Spleen (tissue), 11 donors: ENCODE results near the gene C12orf42. TPM values are rescaled to one million over a fixed set of nuclear protein-coding genes. Genes with fewer than 3 reads are reported as not detected.

Source experiments
- DNase-seq: peaks from one replicate; pipeline ENCODE4 v3.0.0-alpha.2; 2020
- H3K27ac ChIP-seq, 8 donors: fragments of 200-600 bp; sonication (generic) in 7 of 8; 1 replicate in 4 of 8; 2 replicates in 4 of 8; pipeline versions ENCODE4 v1.5.0 to v1.8.0; 2016 to 2021; ENCODE audit warnings: inconsistent platforms in 4 of 8, mild to moderate bottlenecking in 4 of 8, moderate library complexity in 1 of 8
- H3K27me3 ChIP-seq, 7 donors: fragments of 200-600 bp; sonication (generic) in 6 of 7; replicated peaks in 1 of 7; 1 replicate in 4 of 7; 2 replicates in 3 of 7; pipeline versions ENCODE4 v1.5.0 to v1.8.0; 2016 to 2021; ENCODE audit warnings: inconsistent platforms in 3 of 7, mild to moderate bottlenecking in 1 of 7
- H3K36me3 ChIP-seq, 6 donors: fragments of 200-600 bp; sonication (generic) in 5 of 6; 1 replicate in 4 of 6; 2 replicates in 2 of 6; pipeline versions ENCODE4 v1.5.0 to v1.8.0; 2016 to 2021; ENCODE audit warnings: inconsistent platforms in 2 of 6
- H3K4me1 ChIP-seq, 6 donors: fragments of 200-600 bp; sonication (generic) in 5 of 6; 1 replicate in 3 of 6; 2 replicates in 3 of 6; pipeline versions ENCODE4 v1.5.0 to v1.8.0; 2016 to 2021; ENCODE audit warnings: inconsistent platforms in 3 of 6
- H3K4me3 ChIP-seq, 8 donors: fragments of 200-600 bp; sonication (generic) in 7 of 8; 1 replicate in 4 of 8; 2 replicates in 4 of 8; pipeline versions ENCODE4 v1.5.0 to v1.8.0; 2016 to 2021; ENCODE audit warnings: inconsistent platforms in 4 of 8, mild to moderate bottlenecking in 4 of 8, moderate library complexity in 2 of 8
- H3K9me3 ChIP-seq, 8 donors: fragments of 200-600 bp; sonication (generic) in 7 of 8; 1 replicate in 4 of 8; 2 replicates in 4 of 8; pipeline versions ENCODE4 v1.5.0 to v1.8.0; 2016 to 2021; ENCODE audit warnings: inconsistent platforms in 4 of 8
- CTCF ChIP-seq, 11 experiments: fragments of 200-600 bp in 7 of 11; fragments of 450-650 bp in 4 of 11; sonication (generic) in 4 of 11; IDR thresholded peaks in 8 of 11; conservative IDR thresholded peaks in 3 of 11; 1 replicate in 7 of 11; 2 replicates in 4 of 11; pipeline versions ENCODE4 v1.4.0 to v1.8.0; 2016 to 2021; ENCODE audit warnings: antibody characterized with exemption in 11 of 11, inconsistent platforms in 4 of 11, mild to moderate bottlenecking in 1 of 11
- POLR2A ChIP-seq, 3 donors: fragments of 450-650 bp; IDR thresholded peaks; one replicate each; pipeline ENCODE4 v1.5.1; 2017; ENCODE audit warnings: antibody characterized with exemption in 3 of 3, mild to moderate bottlenecking in 1 of 3
- POLR2AphosphoS5 ChIP-seq, 3 donors: sonication (generic); formaldehyde crosslinking; IDR thresholded peaks; one replicate each; pipeline ENCODE4 v1.5.1; 2017; ENCODE audit warnings: antibody characterized with exemption in 3 of 3
- WGBS, 5 donors: extraction: QIAGEN DNeasy Blood & Tissue Kit in 3 of 5; methylation state at CpG; one replicate each; pipeline versions ENCODE4 v1.1.5 to v1.1.7; 2013 to 2018; 5-methylcytosine and 5-hydroxymethylcytosine counted together
- intact Hi-C: fragments of 100-400 bp; cut with DNase I; formaldehyde crosslinking; loops from one replicate; pipeline ENCODE4 v1.15.0; 2023; ENCODE audit warnings: low total_unique reads
- polyA plus RNA-seq, 3 donors: library from polyadenylated mRNA; stranded (reverse); fragments of 200-250 nt; gene quantifications; one replicate each; pipeline ENCODE4 v1.2.1, GENCODE V29; 2013
- total RNA-seq, 7 donors: library from RNA; depleted of rRNA in 3 of 7; stranded (reverse); fragments of >200 nt in 3 of 7; fragmentation: NEBNext Ultra II Directional in 4 of 7; extraction: Animal tissue kit (Norgen Biotek cat#: 25700) in 4 of 7; gene quantifications; one replicate each; pipeline versions ENCODE4 v1.1.0 to v1.2.1, GENCODE V29; 2016 to 2021
- donor health status: healthy with polysubstance abuse.
- donor health status: DM: no; HTN: no; CAD: no; lungs with moderate emphysema.
- donor health status: DM: no; HTN: no; CAD: no.
- donor health status: Bipolar disorder and iron deficiency.
- donor health status: healthy.
- donor health status: DM: no; HTN: no; CAD: no.
- donor health status: DM: yes; HTN: yes; CAD: no.

Gene C12orf42
- total and polyA plus RNA-seq, 10 donors, result 3.7 to 18.1 (median 11.9) TPM

GRCh38 chr12:103391103-103391502 is 104.7 kb downstream of the C12orf42 start:
- WGBS, 5 donors, result 79 to 88% (median 85%) methylated on average over 4 of the region's 4 CpGs
- intact Hi-C loops, result no loop called here
- peaks cover 0 to 6% (median 0%) of the 10 kb centered on the region in 6 donors for H3K4me1 ChIP-seq
- no peak overlapping the region for H3K27ac ChIP-seq
- no peak overlapping the region for H3K4me3 ChIP-seq
- peaks cover 0 to 5% (median 0%) of the 10 kb centered on the region in 6 donors for H3K36me3 ChIP-seq
- H3K27me3 ChIP-seq, result no peaks in the 10 kb centered on the region
- TF ChIP-seq POLR2AphosphoS5 (IDR thresholded peaks at IDR 0.05), result no peak
- TF ChIP-seq CTCF (IDR thresholded peaks at IDR 0.05 in 8 of 11, conservative IDR thresholded peaks at IDR 0.05 in 3 of 11), result no peak
- no peak for TF ChIP-seq POLR2A (IDR thresholded peaks at IDR 0.05)
- no peak for DNase-seq
- H3K9me3 ChIP-seq, result peaks cover 0 to 11% (median 0%) of the 10 kb centered on the region in 8 donors

- H3K27ac ChIP-seq, result no peak overlapping the region
- peaks cover 0 to 8% (median 0%) of the 10 kb centered on the region in 8 donors for H3K9me3 ChIP-seq
- H3K27me3 ChIP-seq, result no peaks in the 10 kb centered on the region
- H3K4me3 ChIP-seq, result no peak overlapping the region
- no peak for DNase-seq
- peaks cover 0 to under 1% (median 0%) of the 10 kb centered on the region in 6 donors for H3K4me1 ChIP-seq
- WGBS, 5 donors, result 88 to 93% (median 92%) methylated on average over 7 of the region's 7 CpGs
- intact Hi-C loops, result no loop called here
- TF ChIP-seq POLR2A (IDR thresholded peaks at IDR 0.05) (no peak), POLR2AphosphoS5 (IDR thresholded peaks at IDR 0.05) (no peak), CTCF (IDR thresholded peaks at IDR 0.05 in 8 of 11, conservative IDR thresholded peaks at IDR 0.05 in 3 of 11) (no peak)
- peaks cover 0 to 5% (median 0%) of the 10 kb centered on the region in 6 donors for H3K36me3 ChIP-seq
Measured at GRCh38 chr12:103387385-103387784, 108.4 kb downstream of the C12orf42 start.

DNA sequence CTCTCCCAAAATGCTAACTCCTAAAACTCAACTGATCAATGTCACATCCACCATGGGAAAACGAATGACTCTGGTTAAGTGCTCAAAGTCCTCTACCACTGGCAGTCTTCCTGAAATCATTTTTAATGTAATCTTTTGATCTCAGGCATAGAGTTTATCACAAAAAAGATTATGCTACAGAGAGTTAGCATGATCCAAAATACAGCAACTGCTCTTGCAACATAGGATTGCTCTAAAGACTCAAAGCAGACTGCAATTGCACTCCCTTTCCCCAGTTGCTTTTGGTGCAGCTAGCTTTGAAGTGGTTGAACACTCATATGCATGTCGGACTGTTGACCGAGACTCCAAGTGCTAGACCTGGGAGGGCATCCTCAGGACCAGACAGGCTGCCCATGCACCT is 109.3 kb downstream of the C12orf42 start:
- no peak for TF ChIP-seq CTCF (IDR thresholded peaks at IDR 0.05 in 8 of 11, conservative IDR thresholded peaks at IDR 0.05 in 3 of 11)
- no peak for TF ChIP-seq POLR2AphosphoS5 (IDR thresholded peaks at IDR 0.05)
- no peak for TF ChIP-seq POLR2A (IDR thresholded peaks at IDR 0.05)
- Histone ChIP-seq H3K4me1 (no peaks in the 10 kb centered on the region), H3K4me3 (no peak overlapping the region), H3K36me3 (peaks cover 0 to 5% (median 0%) of the 10 kb centered on the region in 6 donors), H3K27ac (no peak overlapping the region), H3K27me3 (no peaks in the 10 kb centered on the region), H3K9me3 (no peaks in the 10 kb centered on the region)
- intact Hi-C loops, result no loop called here
- no peak for DNase-seq
- whole genome bisulfite sequencing, 5 donors, result 81 to 88% (median 85%) methylated on average over 3 of the region's 3 CpGs

- H3K27ac ChIP-seq, result no peak overlapping the region
- no peaks in the 10 kb centered on the region for H3K9me3 ChIP-seq
- H3K27me3 ChIP-seq, result no peaks in the 10 kb centered on the region
- TF ChIP-seq POLR2AphosphoS5 (IDR thresholded peaks at IDR 0.05), result no peak
- no peak for TF ChIP-seq POLR2A (IDR thresholded peaks at IDR 0.05)
- TF ChIP-seq CTCF (IDR thresholded peaks at IDR 0.05 in 8 of 11, conservative IDR thresholded peaks at IDR 0.05 in 3 of 11), result no peak
- no peak overlapping the region for H3K4me3 ChIP-seq
- H3K4me1 ChIP-seq, result no peaks in the 10 kb centered on the region
- DNase-seq, result no peak
- WGBS, 5 donors, result 35 to 69% (median 50%) methylated on average over 1 of the region's 1 CpG
- intact Hi-C loops, result no loop called here
- no peaks in the 10 kb centered on the region for H3K36me3 ChIP-seq
Measured at GRCh38 chr12:103382736-103383346, 112.9 kb downstream of the C12orf42 start.
